PC-9 (cell line): ENCODE results near the gene ZNF524. TPM values are rescaled to one million over a fixed set of nuclear protein-coding genes. Genes with fewer than 3 reads are reported as not detected.

ENCODE experiments used
- BruUV-seq: library from RNA; stranded (reverse); fragments of 400-500 nt; replicated peaks from 2 replicates; lab custom pipeline; 2021; lab: Mats Ljungman, UMichigan
- CTCF ChIA-PET: fragments of 300-600 bp; sonication (Branson Sonifier 250); formaldehyde crosslinking; loops from one replicate; lab custom pipeline; 2022; ENCODE audit warnings: antibody characterized with exemption; lab: Charles Lee
- POLR2A ChIA-PET: fragments of 300-600 bp; sonication (Branson Sonifier 250); formaldehyde crosslinking; loops from one replicate; lab custom pipeline; 2022; ENCODE audit warnings: antibody characterized with exemption; ENCODE audit not compliant: unreplicated experiment; lab: Charles Lee
- DNase-seq, 2 experiments: peaks; one replicate each; pipeline versions ENCODE4 v3.0.0 to v3.0.0-alpha.2; 2015 to 2022; ENCODE audit warnings: mixed read lengths in 1 of 2
- H2AFZ ChIP-seq: fragments of 200-600 bp; sonication (generic); 2 replicates; pipeline ENCODE4 v1.8.1; 2017; ENCODE audit warnings: antibody characterized with exemption
- H3F3A ChIP-seq: fragments of 200-600 bp; sonication (generic); 2 replicates; pipeline ENCODE4 v1.8.1; 2017; ENCODE audit warnings: antibody characterized with exemption, mild to moderate bottlenecking, low read depth; ENCODE audit not compliant: insufficient read depth
- H3K27ac ChIP-seq: fragments of 200-600 bp; sonication (generic); 2 replicates; pipeline ENCODE4 v1.6.1; 2016; ENCODE audit warnings: mixed run types
- H3K27me3 ChIP-seq: fragments of 200-600 bp; sonication (generic); 2 replicates; pipeline ENCODE4 v1.6.1; 2016; ENCODE audit warnings: low read depth, mixed run types; ENCODE audit not compliant: insufficient read depth
- H3K36me3 ChIP-seq: fragments of 200-600 bp; sonication (generic); 2 replicates; pipeline ENCODE4 v1.6.1; 2016; ENCODE audit warnings: low read depth, mixed run types
- H3K4me1 ChIP-seq: fragments of 200-600 bp; sonication (generic); replicated peaks from 2 replicates; pipeline ENCODE4 v1.6.1; 2016; ENCODE audit warnings: mixed run types; ENCODE audit not compliant: insufficient read depth
- H3K4me2 ChIP-seq: fragments of 200-600 bp; sonication (generic); 2 replicates; pipeline ENCODE4 v1.6.1; 2017; ENCODE audit warnings: mixed run types
- H3K4me3 ChIP-seq: fragments of 200-600 bp; sonication (generic); 2 replicates; pipeline ENCODE4 v1.6.1; 2016; ENCODE audit warnings: mixed run types
- H3K79me2 ChIP-seq: fragments of 200-600 bp; sonication (generic); 2 replicates; pipeline ENCODE4 v1.6.1; 2017; ENCODE audit warnings: low read depth, mixed run types
- H3K9me2 ChIP-seq: fragments of 200-600 bp; sonication (generic); 2 replicates; pipeline ENCODE4 v1.8.1; 2017; ENCODE audit warnings: mild to moderate bottlenecking; ENCODE audit not compliant: insufficient read depth
- H3K9me3 ChIP-seq: fragments of 200-600 bp; sonication (generic); 2 replicates; pipeline ENCODE4 v1.8.1; 2016; ENCODE audit warnings: low read depth; ENCODE audit not compliant: insufficient read depth
- H4K20me1 ChIP-seq: fragments of 200-600 bp; sonication (generic); 2 replicates; pipeline ENCODE4 v1.8.1; 2017; ENCODE audit not compliant: insufficient read depth
- EZH2 ChIP-seq: fragments of 200-600 bp; sonication (generic); IDR thresholded peaks from 2 replicates; pipeline ENCODE4 v1.8.0; 2017; ENCODE audit warnings: antibody characterized with exemption, low read depth
- intact Hi-C: fragments of 100-400 bp; cut with micrococcal nuclease; formaldehyde crosslinking; loops from one replicate; pipeline ENCODE4 v1.10.0; 2022; ENCODE audit not compliant: unreplicated experiment
- total RNA-seq: library from RNA; stranded (reverse); gene quantifications from 2 replicates; pipeline ENCODE4 v1.2.3, GENCODE V29; 2021
- TF ChIP-seq, protein P1 (sequence below): fragments of 200-600 bp; sonication (generic); conservative IDR thresholded peaks from 2 replicates; pipeline ENCODE4 v1.6.1; 2017; ENCODE audit warnings: mixed run types, antibody characterized with exemption, mild to moderate bottlenecking, moderate library complexity

ZNF524 gene
- total RNA-seq, 1 experiment from 2014 or later = 30.0 TPM

DNA sequence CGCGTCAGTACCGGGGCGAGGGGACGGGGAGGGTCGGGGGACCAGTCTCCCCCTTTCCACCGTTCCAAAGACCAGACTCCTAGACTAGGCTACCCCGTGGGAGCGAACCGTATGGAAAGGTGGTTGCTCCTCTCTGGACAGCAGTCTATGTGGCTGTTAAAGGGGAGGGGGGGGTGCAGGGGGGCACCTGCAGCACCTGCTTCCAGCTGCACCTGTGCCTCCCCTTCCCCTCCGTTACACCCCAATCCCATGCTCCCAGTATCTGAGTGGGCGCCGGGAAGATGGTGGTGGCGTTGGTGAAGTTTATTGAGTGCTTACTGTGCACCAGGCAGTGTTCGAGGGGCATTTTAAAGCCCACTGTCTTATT, 557 bp downstream of the ZNF524 start:
- H2AFZ ChIP-seq = peak overlapping the region; percentile 70; the same call in 1 of the 2 replicates
- no peak overlapping the region for H3K27ac ChIP-seq
- no peaks in the 10 kb centered on the region for H3K27me3 ChIP-seq
- peak overlapping the region; percentile 97 for H3K4me2 ChIP-seq
- no peaks in the 10 kb centered on the region for H3K9me2 ChIP-seq
- H3K79me2 ChIP-seq = peaks cover 19% of the 10 kb centered on the region
- ChIA-PET CTCF (no interaction called here), POLR2A (no interaction called here)
- TF ChIP-seq EZH2 = no peak
- TF ChIP-seq, protein P1, sequence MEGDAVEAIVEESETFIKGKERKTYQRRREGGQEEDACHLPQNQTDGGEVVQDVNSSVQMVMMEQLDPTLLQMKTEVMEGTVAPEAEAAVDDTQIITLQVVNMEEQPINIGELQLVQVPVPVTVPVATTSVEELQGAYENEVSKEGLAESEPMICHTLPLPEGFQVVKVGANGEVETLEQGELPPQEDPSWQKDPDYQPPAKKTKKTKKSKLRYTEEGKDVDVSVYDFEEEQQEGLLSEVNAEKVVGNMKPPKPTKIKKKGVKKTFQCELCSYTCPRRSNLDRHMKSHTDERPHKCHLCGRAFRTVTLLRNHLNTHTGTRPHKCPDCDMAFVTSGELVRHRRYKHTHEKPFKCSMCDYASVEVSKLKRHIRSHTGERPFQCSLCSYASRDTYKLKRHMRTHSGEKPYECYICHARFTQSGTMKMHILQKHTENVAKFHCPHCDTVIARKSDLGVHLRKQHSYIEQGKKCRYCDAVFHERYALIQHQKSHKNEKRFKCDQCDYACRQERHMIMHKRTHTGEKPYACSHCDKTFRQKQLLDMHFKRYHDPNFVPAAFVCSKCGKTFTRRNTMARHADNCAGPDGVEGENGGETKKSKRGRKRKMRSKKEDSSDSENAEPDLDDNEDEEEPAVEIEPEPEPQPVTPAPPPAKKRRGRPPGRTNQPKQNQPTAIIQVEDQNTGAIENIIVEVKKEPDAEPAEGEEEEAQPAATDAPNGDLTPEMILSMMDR = no peak
- no peaks in the 10 kb centered on the region for H3K9me3 ChIP-seq
- H4K20me1 ChIP-seq = no peaks in the 10 kb centered on the region
- H3F3A ChIP-seq = peaks cover 40% of the 10 kb centered on the region
- H3K4me3 ChIP-seq = peak overlapping the region; percentile 91
- H3K4me1 ChIP-seq = peaks cover 22% of the 10 kb centered on the region
- H3K36me3 ChIP-seq = peaks cover 4% of the 10 kb centered on the region; the same call in 1 of the 2 replicates
- BruUV-seq = no TSS peak
- DNase-seq = no peak
- intact Hi-C loops = no loop called here

DNA sequence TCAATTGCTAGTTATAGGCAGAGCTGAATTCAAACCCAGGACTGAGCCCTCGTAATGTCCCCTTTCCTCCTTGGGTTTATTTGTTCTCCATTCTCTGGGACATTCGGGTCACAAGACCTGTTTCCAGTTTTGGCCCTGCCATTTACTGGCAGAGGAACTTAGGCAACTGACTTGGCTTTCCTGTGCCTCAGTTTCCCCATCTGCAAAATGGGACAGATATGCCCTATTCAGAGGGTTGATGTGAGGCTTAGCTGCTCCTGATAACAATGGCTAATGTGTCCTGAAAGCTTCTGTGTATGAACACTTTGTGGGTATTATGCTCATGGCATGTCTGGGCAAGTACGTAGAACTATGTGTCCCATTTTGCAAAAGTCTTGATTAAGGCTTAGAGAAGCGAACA, 996 bp downstream of the ZNF524 start:
- Histone ChIP-seq H3K27ac (no peak overlapping the region), H3K9me2 (no peaks in the 10 kb centered on the region), H3K4me3 (peak overlapping the region; percentile 91; the same call in 1 of the 2 replicates), H3K4me2 (peak overlapping the region; percentile 97), H2AFZ (no peak overlapping the region), H3F3A (peaks cover 40% of the 10 kb centered on the region), H3K36me3 (0 out of 2 replicates have a peak, but pooled peaks cover 4% of the 10 kb centered on the region), H4K20me1 (no peaks in the 10 kb centered on the region), H3K27me3 (no peaks in the 10 kb centered on the region), H3K79me2 (peaks cover 23% of the 10 kb centered on the region), H3K9me3 (no peaks in the 10 kb centered on the region), H3K4me1 (peaks cover 22% of the 10 kb centered on the region)
- intact Hi-C loops = no loop called here
- DNase-seq = peak in 1 of 2 experiments; percentile 34
- POLR2A ChIA-PET = interaction anchor here (0.5 kb wide), 1 partner anchor 20 kb away, joined by 5 read pairs; the partner anchor contains the start of gene ZNF579
- TF ChIP-seq, protein P1 = no peak
- TF ChIP-seq EZH2 = no peak
- TSS peak; percentile 27 for BruUV-seq
- CTCF ChIA-PET = no interaction called here

DNA sequence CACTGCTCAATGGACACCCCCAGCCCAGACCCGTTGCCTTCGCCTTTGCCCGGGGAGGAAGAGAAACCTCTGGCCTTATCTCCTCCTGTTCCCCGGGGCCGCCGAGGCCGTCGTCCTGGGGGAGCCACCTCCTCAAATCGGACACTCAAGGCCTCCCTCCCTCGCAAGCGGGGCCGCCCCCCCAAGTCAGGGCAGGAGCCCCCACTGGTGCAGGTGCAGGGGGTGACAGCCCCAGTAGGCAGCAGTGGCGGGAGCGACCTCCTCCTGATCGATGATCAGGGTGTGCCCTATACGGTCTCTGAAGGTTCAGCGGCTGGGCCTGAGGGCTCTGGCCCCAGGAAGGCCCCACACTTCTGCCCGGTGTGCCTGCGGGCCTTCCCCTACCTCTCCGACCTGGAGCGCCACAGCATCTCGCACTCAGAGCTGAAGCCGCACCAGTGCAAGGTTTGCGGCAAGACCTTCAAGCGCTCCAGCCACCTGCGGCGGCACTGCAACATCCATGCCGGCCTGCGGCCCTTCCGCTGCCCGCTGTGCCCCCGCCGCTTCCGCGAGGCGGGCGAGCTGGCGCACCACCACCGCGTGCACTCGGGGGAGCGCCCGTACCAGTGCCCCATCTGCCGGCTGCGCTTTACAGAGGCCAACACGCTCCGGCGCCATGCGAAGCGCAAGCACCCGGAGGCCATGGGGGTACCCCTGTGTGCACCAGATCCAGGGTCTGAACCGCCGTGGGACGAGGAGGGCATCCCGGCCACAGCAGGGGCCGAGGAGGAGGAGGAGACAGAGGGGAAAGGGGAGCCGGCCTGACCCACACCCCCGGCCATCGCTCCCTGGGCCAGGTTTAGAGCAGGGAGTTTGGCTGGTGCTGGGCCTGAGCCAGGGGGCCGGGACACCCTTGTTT, 2.3 kb downstream of the ZNF524 start:
- Histone ChIP-seq H3K79me2 (peaks cover 34% of the 10 kb centered on the region), H3K4me3 (no peak overlapping the region), H3K9me3 (no peaks in the 10 kb centered on the region), H3F3A (peaks cover 41% of the 10 kb centered on the region), H4K20me1 (peaks cover 10% of the 10 kb centered on the region), H3K4me2 (no peak overlapping the region), H3K9me2 (no peaks in the 10 kb centered on the region), H3K36me3 (no peaks in the 10 kb centered on the region), H2AFZ (no peak overlapping the region), H3K27me3 (no peaks in the 10 kb centered on the region), H3K27ac (no peak overlapping the region), H3K4me1 (peaks cover 29% of the 10 kb centered on the region)
- BruUV-seq = no TSS peak
- peak in 1 of 2 experiments; percentile 11 for DNase-seq
- TF ChIP-seq, protein P1 = no peak
- TF ChIP-seq EZH2 = no peak
- intact Hi-C loops = no loop called here
- ChIA-PET CTCF (interaction anchor here (0.7 kb wide), 1 partner anchor 52 kb away, joined by 6 read pairs; no protein-coding TSS in a partner anchor), POLR2A (no interaction called here)
